GM23338 (cell line): ENCODE data around the gene CDH4.

Experiments used
- CREB1 ChIP-seq: fragments of 250-450 bp; sonication (Bioruptor Pico); IDR thresholded peaks from 2 replicates; pipeline ENCODE4 v1.5.0; 2020; ENCODE audit warnings: low read depth, mild to moderate bottlenecking, moderate library complexity
- EZH2 ChIP-seq: fragments of 200-600 bp; sonication (generic); IDR thresholded peaks from one replicate; pipeline ENCODE4 v1.8.0; 2017; ENCODE audit warnings: antibody characterized with exemption, mild to moderate bottlenecking, low read depth; ENCODE audit not compliant: unreplicated experiment
- EZH2phosphoT487 ChIP-seq: fragments of 200-600 bp; sonication (generic); IDR thresholded peaks from one replicate; pipeline ENCODE4 v1.8.1; 2018; ENCODE audit warnings: antibody characterized with exemption; ENCODE audit not compliant: unreplicated experiment
- JUNB ChIP-seq: IDR thresholded peaks from one replicate; pipeline ENCODE4 v1.6.1; 2016; ENCODE audit warnings: antibody characterized with exemption; ENCODE audit not compliant: unreplicated experiment
- POLR2AphosphoS5 ChIP-seq: IDR thresholded peaks from 2 replicates; pipeline ENCODE4 v1.6.1; 2016; ENCODE audit warnings: antibody characterized with exemption, low read depth
- TF ChIP-seq, protein P1 (sequence below), 2 experiments: fragments of 200-600 bp in 1 of 2; sonication (generic) in 1 of 2; conservative IDR thresholded peaks; 2 replicates each; pipeline versions ENCODE4 v1.5.1 to v1.6.1; 2016 to 2017; ENCODE audit warnings: antibody characterized with exemption in 2 of 2, low read depth in 2 of 2, mild to moderate bottlenecking in 2 of 2, moderate library complexity in 1 of 2
- TF ChIP-seq, protein P2 (sequence below): IDR thresholded peaks from 2 replicates; pipeline ENCODE4 v1.6.1; 2016; ENCODE audit warnings: antibody characterized with exemption
- TF ChIP-seq, protein P3 (sequence below): IDR thresholded peaks from one replicate; pipeline ENCODE4 v1.6.1; 2018; ENCODE audit warnings: antibody characterized with exemption; ENCODE audit not compliant: unreplicated experiment
- TF ChIP-seq, protein P4 (sequence below): fragments of 250-450 bp; sonication (Bioruptor Pico); IDR thresholded peaks from 2 replicates; pipeline ENCODE4 v1.5.0; 2020; ENCODE audit warnings: mild to moderate bottlenecking, moderate library complexity

DNA sequence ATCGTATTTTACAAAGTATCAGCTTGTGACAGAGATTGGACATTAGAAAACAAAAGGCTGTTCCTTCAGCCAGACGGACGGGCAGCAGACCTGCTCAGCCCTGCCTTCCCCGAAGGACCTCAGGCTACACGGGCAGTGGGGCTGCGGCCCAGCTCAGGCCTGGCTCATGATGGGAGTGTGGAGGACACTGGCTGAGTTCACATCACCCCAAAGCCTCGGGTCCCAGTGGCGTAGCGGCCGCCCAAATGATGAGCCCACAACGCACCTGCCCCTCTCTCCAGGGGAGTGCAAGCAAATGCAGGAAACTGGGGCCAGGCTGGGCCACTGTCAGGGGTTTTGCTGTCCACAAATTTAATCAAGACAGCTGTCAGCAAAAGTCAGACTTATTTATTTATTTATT is 456.8 kb downstream of the CDH4 start:
- TF ChIP-seq, protein P1, sequence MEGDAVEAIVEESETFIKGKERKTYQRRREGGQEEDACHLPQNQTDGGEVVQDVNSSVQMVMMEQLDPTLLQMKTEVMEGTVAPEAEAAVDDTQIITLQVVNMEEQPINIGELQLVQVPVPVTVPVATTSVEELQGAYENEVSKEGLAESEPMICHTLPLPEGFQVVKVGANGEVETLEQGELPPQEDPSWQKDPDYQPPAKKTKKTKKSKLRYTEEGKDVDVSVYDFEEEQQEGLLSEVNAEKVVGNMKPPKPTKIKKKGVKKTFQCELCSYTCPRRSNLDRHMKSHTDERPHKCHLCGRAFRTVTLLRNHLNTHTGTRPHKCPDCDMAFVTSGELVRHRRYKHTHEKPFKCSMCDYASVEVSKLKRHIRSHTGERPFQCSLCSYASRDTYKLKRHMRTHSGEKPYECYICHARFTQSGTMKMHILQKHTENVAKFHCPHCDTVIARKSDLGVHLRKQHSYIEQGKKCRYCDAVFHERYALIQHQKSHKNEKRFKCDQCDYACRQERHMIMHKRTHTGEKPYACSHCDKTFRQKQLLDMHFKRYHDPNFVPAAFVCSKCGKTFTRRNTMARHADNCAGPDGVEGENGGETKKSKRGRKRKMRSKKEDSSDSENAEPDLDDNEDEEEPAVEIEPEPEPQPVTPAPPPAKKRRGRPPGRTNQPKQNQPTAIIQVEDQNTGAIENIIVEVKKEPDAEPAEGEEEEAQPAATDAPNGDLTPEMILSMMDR (conservative IDR thresholded peaks at IDR 0.05; ENCODE audit: low read depth in 2 of 2), result no peak
- no peak for TF ChIP-seq EZH2
- TF ChIP-seq, protein P2, sequence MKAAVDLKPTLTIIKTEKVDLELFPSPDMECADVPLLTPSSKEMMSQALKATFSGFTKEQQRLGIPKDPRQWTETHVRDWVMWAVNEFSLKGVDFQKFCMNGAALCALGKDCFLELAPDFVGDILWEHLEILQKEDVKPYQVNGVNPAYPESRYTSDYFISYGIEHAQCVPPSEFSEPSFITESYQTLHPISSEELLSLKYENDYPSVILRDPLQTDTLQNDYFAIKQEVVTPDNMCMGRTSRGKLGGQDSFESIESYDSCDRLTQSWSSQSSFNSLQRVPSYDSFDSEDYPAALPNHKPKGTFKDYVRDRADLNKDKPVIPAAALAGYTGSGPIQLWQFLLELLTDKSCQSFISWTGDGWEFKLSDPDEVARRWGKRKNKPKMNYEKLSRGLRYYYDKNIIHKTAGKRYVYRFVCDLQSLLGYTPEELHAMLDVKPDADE, result no peak
- TF ChIP-seq, protein P3, sequence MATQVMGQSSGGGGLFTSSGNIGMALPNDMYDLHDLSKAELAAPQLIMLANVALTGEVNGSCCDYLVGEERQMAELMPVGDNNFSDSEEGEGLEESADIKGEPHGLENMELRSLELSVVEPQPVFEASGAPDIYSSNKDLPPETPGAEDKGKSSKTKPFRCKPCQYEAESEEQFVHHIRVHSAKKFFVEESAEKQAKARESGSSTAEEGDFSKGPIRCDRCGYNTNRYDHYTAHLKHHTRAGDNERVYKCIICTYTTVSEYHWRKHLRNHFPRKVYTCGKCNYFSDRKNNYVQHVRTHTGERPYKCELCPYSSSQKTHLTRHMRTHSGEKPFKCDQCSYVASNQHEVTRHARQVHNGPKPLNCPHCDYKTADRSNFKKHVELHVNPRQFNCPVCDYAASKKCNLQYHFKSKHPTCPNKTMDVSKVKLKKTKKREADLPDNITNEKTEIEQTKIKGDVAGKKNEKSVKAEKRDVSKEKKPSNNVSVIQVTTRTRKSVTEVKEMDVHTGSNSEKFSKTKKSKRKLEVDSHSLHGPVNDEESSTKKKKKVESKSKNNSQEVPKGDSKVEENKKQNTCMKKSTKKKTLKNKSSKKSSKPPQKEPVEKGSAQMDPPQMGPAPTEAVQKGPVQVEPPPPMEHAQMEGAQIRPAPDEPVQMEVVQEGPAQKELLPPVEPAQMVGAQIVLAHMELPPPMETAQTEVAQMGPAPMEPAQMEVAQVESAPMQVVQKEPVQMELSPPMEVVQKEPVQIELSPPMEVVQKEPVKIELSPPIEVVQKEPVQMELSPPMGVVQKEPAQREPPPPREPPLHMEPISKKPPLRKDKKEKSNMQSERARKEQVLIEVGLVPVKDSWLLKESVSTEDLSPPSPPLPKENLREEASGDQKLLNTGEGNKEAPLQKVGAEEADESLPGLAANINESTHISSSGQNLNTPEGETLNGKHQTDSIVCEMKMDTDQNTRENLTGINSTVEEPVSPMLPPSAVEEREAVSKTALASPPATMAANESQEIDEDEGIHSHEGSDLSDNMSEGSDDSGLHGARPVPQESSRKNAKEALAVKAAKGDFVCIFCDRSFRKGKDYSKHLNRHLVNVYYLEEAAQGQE, result no peak
- TF ChIP-seq EZH2phosphoT487, result no peak
- no peak for TF ChIP-seq POLR2AphosphoS5
- TF ChIP-seq JUNB, result no peak
- TF ChIP-seq, protein P4, sequence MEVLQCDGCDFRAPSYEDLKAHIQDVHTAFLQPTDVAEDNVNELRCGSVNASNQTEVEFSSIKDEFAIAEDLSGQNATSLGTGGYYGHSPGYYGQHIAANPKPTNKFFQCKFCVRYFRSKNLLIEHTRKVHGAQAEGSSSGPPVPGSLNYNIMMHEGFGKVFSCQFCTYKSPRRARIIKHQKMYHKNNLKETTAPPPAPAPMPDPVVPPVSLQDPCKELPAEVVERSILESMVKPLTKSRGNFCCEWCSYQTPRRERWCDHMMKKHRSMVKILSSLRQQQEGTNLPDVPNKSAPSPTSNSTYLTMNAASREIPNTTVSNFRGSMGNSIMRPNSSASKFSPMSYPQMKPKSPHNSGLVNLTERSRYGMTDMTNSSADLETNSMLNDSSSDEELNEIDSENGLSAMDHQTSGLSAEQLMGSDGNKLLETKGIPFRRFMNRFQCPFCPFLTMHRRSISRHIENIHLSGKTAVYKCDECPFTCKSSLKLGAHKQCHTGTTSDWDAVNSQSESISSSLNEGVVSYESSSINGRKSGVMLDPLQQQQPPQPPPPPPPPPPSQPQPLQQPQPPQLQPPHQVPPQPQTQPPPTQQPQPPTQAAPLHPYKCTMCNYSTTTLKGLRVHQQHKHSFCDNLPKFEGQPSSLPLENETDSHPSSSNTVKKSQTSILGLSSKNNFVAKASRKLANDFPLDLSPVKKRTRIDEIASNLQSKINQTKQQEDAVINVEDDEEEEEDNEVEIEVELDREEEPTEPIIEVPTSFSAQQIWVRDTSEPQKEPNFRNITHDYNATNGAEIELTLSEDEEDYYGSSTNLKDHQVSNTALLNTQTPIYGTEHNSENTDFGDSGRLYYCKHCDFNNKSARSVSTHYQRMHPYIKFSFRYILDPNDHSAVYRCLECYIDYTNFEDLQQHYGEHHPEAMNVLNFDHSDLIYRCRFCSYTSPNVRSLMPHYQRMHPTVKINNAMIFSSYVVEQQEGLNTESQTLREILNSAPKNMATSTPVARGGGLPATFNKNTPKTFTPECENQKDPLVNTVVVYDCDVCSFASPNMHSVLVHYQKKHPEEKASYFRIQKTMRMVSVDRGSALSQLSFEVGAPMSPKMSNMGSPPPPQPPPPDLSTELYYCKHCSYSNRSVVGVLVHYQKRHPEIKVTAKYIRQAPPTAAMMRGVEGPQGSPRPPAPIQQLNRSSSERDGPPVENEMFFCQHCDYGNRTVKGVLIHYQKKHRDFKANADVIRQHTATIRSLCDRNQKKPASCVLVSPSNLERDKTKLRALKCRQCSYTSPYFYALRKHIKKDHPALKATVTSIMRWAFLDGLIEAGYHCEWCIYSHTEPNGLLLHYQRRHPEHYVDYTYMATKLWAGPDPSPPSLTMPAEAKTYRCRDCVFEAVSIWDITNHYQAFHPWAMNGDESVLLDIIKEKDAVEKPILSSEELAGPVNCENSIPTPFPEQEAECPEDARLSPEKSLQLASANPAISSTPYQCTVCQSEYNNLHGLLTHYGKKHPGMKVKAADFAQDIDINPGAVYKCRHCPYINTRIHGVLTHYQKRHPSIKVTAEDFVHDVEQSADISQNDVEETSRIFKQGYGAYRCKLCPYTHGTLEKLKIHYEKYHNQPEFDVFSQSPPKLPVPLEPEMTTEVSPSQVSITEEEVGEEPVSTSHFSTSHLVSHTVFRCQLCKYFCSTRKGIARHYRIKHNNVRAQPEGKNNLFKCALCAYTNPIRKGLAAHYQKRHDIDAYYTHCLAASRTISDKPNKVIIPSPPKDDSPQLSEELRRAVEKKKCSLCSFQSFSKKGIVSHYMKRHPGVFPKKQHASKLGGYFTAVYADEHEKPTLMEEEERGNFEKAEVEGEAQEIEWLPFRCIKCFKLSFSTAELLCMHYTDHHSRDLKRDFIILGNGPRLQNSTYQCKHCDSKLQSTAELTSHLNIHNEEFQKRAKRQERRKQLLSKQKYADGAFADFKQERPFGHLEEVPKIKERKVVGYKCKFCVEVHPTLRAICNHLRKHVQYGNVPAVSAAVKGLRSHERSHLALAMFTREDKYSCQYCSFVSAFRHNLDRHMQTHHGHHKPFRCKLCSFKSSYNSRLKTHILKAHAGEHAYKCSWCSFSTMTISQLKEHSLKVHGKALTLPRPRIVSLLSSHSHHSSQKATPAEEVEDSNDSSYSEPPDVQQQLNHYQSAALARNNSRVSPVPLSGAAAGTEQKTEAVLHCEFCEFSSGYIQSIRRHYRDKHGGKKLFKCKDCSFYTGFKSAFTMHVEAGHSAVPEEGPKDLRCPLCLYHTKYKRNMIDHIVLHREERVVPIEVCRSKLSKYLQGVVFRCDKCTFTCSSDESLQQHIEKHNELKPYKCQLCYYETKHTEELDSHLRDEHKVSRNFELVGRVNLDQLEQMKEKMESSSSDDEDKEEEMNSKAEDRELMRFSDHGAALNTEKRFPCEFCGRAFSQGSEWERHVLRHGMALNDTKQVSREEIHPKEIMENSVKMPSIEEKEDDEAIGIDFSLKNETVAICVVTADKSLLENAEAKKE, result no peak
- no peak for TF ChIP-seq CREB1
